Ascending aorta (tissue), 2 donors: Measurements from ENCODE around the gene MUC16. TPM values are rescaled to one million over a fixed set of nuclear protein-coding genes. Genes with fewer than 3 reads are reported as not detected.

Source experiments
- DNase-seq, 2 donors: peaks; one replicate each; pipeline ENCODE4 v3.0.0-alpha.2; 2019; ENCODE audit warnings: low spot score in 2 of 2
- H3K27ac ChIP-seq, 2 donors: fragments of 200-600 bp; sonication (generic); one replicate each; pipeline ENCODE4 v1.5.1; 2016 to 2017; ENCODE audit warnings: mild to moderate bottlenecking in 1 of 2
- H3K27me3 ChIP-seq: fragments of 200-600 bp; sonication (generic); one replicate; pipeline ENCODE4 v1.5.1; 2017
- H3K36me3 ChIP-seq, 2 donors: fragments of 200-600 bp; sonication (generic); one replicate each; pipeline ENCODE4 v1.5.1; 2016
- H3K4me1 ChIP-seq, 2 donors: fragments of 200-600 bp; sonication (generic); one replicate each; pipeline ENCODE4 v1.5.1; 2016 to 2017; ENCODE audit warnings: mild to moderate bottlenecking in 1 of 2
- H3K4me3 ChIP-seq, 2 donors: fragments of 200-600 bp; sonication (generic); one replicate each; pipeline ENCODE4 v1.5.1; 2016 to 2017; ENCODE audit warnings: mild to moderate bottlenecking in 1 of 2
- H3K9me3 ChIP-seq, 2 donors: fragments of 200-600 bp; sonication (generic); one replicate each; pipeline ENCODE4 v1.5.1; 2016
- CTCF ChIP-seq, 3 experiments: fragments of 200-600 bp in 2 of 3; fragments of 450-650 bp in 1 of 3; sonication (generic) in 2 of 3; IDR thresholded peaks; one replicate each; pipeline ENCODE4 v1.5.1; 2016 to 2019; ENCODE audit warnings: antibody characterized with exemption in 3 of 3, mild to moderate bottlenecking in 1 of 3, moderate library complexity in 1 of 3
- intact Hi-C: fragments of 100-400 bp; cut with DNase I; formaldehyde crosslinking; loops from one replicate; pipeline ENCODE4 v1.15.1; 2023
- total RNA-seq: library from RNA; depleted of rRNA; stranded (reverse); fragments of >200 nt; gene quantifications from one replicate; pipeline ENCODE4 v1.1.0, GENCODE V29; 2016

MUC16 gene
- total RNA-seq, 1 donor from 2014 or later: 0.32 TPM

DNA sequence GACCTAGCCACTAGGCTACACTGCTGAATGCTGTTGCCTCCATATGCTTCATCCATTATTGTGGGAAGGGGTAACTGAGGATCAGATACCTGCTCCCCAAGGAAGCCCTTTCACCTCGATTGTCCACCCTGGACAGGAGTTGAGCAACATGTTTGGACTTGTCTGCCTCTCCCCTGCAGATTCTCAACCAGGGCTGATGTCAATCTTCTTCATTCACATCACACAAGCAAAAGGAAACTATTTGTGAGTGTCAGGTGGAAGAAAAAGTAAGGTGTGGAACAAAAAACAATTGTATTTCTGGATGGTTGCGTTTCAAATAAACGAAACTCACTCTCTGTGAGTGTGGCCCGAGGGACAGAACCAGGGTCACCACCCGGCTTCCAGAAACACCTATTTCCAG is 29.5 kb upstream of the MUC16 start:
- no peak overlapping the region for H3K27ac ChIP-seq
- H3K9me3 ChIP-seq: no peaks in the 10 kb centered on the region
- no peak for DNase-seq
- no peaks in the 10 kb centered on the region for H3K27me3 ChIP-seq
- H3K36me3 ChIP-seq: no peaks in the 10 kb centered on the region
- intact Hi-C loops: no loop called here
- no peaks in the 10 kb centered on the region for H3K4me1 ChIP-seq
- no peak overlapping the region for H3K4me3 ChIP-seq
- TF ChIP-seq CTCF (IDR thresholded peaks at IDR 0.05): no peak

DNA sequence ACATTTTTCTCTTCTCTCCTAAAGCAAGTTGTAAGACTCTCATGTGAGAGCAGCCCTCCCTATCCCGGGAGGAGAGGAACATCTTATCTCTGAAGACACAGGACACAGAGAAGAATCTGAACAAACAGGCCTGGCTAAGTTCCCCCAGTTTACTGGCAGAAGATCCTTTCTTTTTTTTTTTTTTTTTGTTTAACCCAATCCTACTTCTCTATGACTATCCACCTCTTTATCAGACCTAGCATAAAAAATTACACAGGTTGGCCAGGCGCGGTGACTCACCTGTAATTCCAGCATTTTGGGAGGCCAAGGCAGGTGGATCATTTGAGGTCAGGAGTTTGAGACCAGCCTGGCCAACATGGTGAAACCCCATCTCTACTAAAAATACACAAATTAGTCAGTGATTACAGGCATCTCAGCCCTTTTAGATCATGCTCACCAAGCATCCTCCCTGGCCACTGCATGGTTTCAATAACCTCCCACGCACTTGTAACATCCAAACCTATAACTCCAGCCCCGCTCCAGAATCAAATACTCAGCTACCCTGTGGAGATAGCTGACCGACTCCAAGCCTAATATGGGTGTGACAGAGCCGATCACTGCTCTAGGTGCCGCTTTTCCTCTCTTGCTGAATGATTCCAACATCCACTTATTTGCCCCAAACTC is 27.3 kb upstream of the MUC16 start:
- intact Hi-C loops: no loop called here
- H3K4me1 ChIP-seq: no peaks in the 10 kb centered on the region
- no peak overlapping the region for H3K27ac ChIP-seq
- no peak for DNase-seq
- no peak overlapping the region for H3K4me3 ChIP-seq
- no peaks in the 10 kb centered on the region for H3K27me3 ChIP-seq
- H3K36me3 ChIP-seq: no peaks in the 10 kb centered on the region
- H3K9me3 ChIP-seq: no peaks in the 10 kb centered on the region
- no peak for TF ChIP-seq CTCF (IDR thresholded peaks at IDR 0.05)

GRCh38 chr19:9032136-9032631 is 22.0 kb upstream of the MUC16 start:
- Histone ChIP-seq H3K27me3 (no peaks in the 10 kb centered on the region), H3K36me3 (no peaks in the 10 kb centered on the region), H3K27ac (no peak overlapping the region), H3K4me3 (no peak overlapping the region), H3K4me1 (no peaks in the 10 kb centered on the region), H3K9me3 (no peaks in the 10 kb centered on the region)
- TF ChIP-seq CTCF (IDR thresholded peaks at IDR 0.05): no peak
- DNase-seq: no peak
- intact Hi-C loops: no loop called here

- H3K27me3 ChIP-seq: no peaks in the 10 kb centered on the region
- H3K9me3 ChIP-seq: no peaks in the 10 kb centered on the region
- H3K27ac ChIP-seq: no peak overlapping the region
- no peak overlapping the region for H3K4me3 ChIP-seq
- no peaks in the 10 kb centered on the region for H3K36me3 ChIP-seq
- H3K4me1 ChIP-seq: no peaks in the 10 kb centered on the region
- TF ChIP-seq CTCF (IDR thresholded peaks at IDR 0.05): no peak
- DNase-seq: no peak
- intact Hi-C loops: no loop called here
Observed at GRCh38 chr19:9018163-9018875, 8.1 kb upstream of the MUC16 start.

GRCh38 chr19:9014803-9015202 is 4.6 kb upstream of the MUC16 start:
- no peak for TF ChIP-seq CTCF (IDR thresholded peaks at IDR 0.05)
- intact Hi-C loops: no loop called here

More at GRCh38 chr19:9014803-9015202, 4.6 kb upstream of the MUC16 start:
- H3K27me3 ChIP-seq: no peaks in the 10 kb centered on the region
- no peaks in the 10 kb centered on the region for H3K36me3 ChIP-seq
- DNase-seq: no peak
- no peak overlapping the region for H3K27ac ChIP-seq
- H3K4me3 ChIP-seq: no peak overlapping the region
- no peaks in the 10 kb centered on the region for H3K9me3 ChIP-seq
- no peaks in the 10 kb centered on the region for H3K4me1 ChIP-seq
